AG04449 (cell line): Measurements from ENCODE around the gene CARF.

Experiments
- CTCF ChIA-PET: fragments of 350-600 bp; formaldehyde crosslinking; extraction: SDS; loops from one replicate; lab custom pipeline; 2021; ENCODE audit warnings: antibody characterized with exemption; lab: Yijun Ruan, JAX
- POLR2A ChIA-PET: fragments of 400-600, 350-600 bp; formaldehyde crosslinking; extraction: SDS; loops from one replicate; lab custom pipeline; 2020; ENCODE audit warnings: antibody characterized with exemption, inconsistent platforms; lab: Yijun Ruan, JAX
- DNase-seq: peaks from one replicate; pipeline ENCODE4 v3.0.0-alpha.2; 2010; ENCODE audit warnings: low read depth, low spot score
- H3K4me3 ChIP-seq: 2 replicates; pipeline ENCODE4 v1.5.1; 2011; ENCODE audit warnings: low read depth, mild to moderate bottlenecking, control low read depth, low read length
- CTCF ChIP-seq: IDR thresholded peaks from one replicate; pipeline ENCODE4 v1.5.1; 2011; ENCODE audit warnings: mild to moderate bottlenecking, moderate library complexity, low read length, control low read depth, inconsistent platforms; ENCODE audit not compliant: insufficient read depth; ENCODE audit errors: missing control alignments

CARF gene

GRCh38 chr2:202911512-202912341 is at the start of gene CARF, which contains the start of gene WDR12:
Gene CARF, plus strand, starts transcription at chr2:202912275. Its CDS starts 29,628 bp downstream, at chr2:202941903.
Gene WDR12, minus strand, starts transcription at chr2:202911673. Its CDS starts 197 bp downstream, at chr2:202911476.
- peak; percentile 63 for DNase-seq
- H3K4me3 ChIP-seq, result peak within 1 kb of the TSS; percentile 99
- TF ChIP-seq CTCF, result no peak
- CTCF ChIA-PET, result interaction anchor here (1.1 to 1.7 kb wide), 4 partner anchors 41 to 904 kb away, joined by 3 to 8 read pairs (median 4); no protein-coding TSS in a partner anchor
- POLR2A ChIA-PET, result interaction anchor here (0.7 to 1.1 kb wide), 3 partner anchors 36 to 327 kb away, joined by 3 read pairs; partner anchors contain the start of genes CYP20A1 and ICA1L

- POLR2A ChIA-PET, result no interaction called here
- no peak for DNase-seq
- peak overlapping the region; percentile 76 for H3K4me3 ChIP-seq
- CTCF ChIA-PET, result interaction anchor here (0.7 to 2.9 kb wide), 7 partner anchors 9 to 297 kb away, joined by 3 to 18 read pairs (median 3); partner anchors contain the start of gene WDR12
- peak; percentile 48 for TF ChIP-seq CTCF
Observed at GRCh38 chr2:202870431-202871299, 41.4 kb upstream of the CARF start.

GRCh38 chr2:202871300-202872141 is 40.6 kb upstream of the CARF start, which contains the start of gene ICA1L:
Gene ICA1L, minus strand, starts transcription at chr2:202871766. Its CDS starts 42,757 bp downstream, at chr2:202829009.
- H3K4me3 ChIP-seq, result peak within 1 kb of the TSS; percentile 76
- ChIA-PET CTCF (interaction anchor here (1.0 to 2.9 kb wide), 6 partner anchors 10 to 297 kb away, joined by 3 to 18 read pairs (median 4); partner anchors contain the start of gene WDR12), POLR2A (interaction anchor here (0.9 kb wide), 1 partner anchor 40 kb away, joined by 3 read pairs; the partner anchor contains the start of genes CARF and WDR12)
- peak; percentile 29 for TF ChIP-seq CTCF
- DNase-seq, result no peak

- no peak for TF ChIP-seq CTCF
- ChIA-PET CTCF (no interaction called here), POLR2A (no interaction called here)
- no peak overlapping the region for H3K4me3 ChIP-seq
- DNase-seq, result no peak
Observed at GRCh38 chr2:202877699-202878098, 34.4 kb upstream of the CARF start.

- CTCF ChIA-PET, result interaction anchor here (1.0 kb wide), 1 partner anchor 10 kb away, joined by 5 read pairs; the partner anchor contains the start of gene ICA1L
- no peak for DNase-seq
- POLR2A ChIA-PET, result no interaction called here
- TF ChIP-seq CTCF, result no peak
- no peak overlapping the region for H3K4me3 ChIP-seq
Observed at GRCh38 chr2:202881570-202881969, 30.5 kb upstream of the CARF start.
